ENCODE measurements around the gene GOLGA8B.
"Not testable (repeated sequence)": the region's sequence is repeated elsewhere in the genome, so short reads cannot be mapped to it uniquely, and the experiment has no call there.

GOLGA8B gene

GRCh38 chr15:34582461-34583371, 735 bp downstream of the GOLGA8B start:
- H3K4me3 ChIP-seq (ENCODE audit: low read depth, low read length) = peak overlapping the region; percentile 63
- TF ChIP-seq, protein P1, sequence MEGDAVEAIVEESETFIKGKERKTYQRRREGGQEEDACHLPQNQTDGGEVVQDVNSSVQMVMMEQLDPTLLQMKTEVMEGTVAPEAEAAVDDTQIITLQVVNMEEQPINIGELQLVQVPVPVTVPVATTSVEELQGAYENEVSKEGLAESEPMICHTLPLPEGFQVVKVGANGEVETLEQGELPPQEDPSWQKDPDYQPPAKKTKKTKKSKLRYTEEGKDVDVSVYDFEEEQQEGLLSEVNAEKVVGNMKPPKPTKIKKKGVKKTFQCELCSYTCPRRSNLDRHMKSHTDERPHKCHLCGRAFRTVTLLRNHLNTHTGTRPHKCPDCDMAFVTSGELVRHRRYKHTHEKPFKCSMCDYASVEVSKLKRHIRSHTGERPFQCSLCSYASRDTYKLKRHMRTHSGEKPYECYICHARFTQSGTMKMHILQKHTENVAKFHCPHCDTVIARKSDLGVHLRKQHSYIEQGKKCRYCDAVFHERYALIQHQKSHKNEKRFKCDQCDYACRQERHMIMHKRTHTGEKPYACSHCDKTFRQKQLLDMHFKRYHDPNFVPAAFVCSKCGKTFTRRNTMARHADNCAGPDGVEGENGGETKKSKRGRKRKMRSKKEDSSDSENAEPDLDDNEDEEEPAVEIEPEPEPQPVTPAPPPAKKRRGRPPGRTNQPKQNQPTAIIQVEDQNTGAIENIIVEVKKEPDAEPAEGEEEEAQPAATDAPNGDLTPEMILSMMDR (IDR thresholded peaks at IDR 0.05; ENCODE audit: low read depth, low read length) = no peak
- TF ChIP-seq POLR2A (IDR thresholded peaks at IDR 0.05; ENCODE audit: extremely low read depth, insufficient read length) = peak; percentile 47
- DNase-seq (ENCODE audit: low read depth) = peak; percentile 71

DNA sequence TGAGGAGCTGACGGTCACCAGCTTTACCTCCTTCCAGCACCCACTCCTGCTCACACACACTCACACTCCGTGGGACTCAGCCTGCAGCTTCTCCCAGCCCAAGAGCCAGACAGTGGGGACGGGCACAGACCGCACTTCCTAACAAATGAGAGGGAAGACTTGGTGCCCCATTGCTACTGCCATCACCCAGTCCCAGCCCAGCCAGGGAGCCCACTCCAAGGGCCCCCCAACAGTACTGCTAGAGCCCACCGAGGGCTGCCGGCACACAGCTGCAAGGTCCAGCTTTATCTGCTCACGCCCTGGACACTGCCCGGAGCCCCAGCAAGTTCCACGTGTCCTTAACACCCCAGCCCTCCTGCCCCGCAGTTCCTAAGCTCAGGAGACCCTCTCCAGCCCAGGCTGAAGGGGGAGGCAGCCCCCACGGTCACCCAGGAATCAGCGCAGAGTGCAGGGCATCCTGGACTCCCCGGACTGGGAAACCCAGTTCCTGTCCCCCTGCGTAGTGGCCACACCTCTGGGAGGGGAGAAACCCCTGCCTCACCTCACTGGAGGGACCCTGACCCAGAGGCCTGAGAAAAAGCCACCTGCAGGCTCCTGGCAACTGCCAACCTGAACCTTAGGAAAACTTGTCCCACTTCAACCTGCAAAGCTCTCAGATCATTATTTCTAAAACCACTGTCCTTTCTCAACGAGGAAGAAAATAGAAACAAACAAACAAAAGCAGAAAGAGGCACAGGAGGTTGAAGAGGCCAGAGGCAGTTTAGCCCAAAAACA, 1.6 kb downstream of the GOLGA8B start:
- H3K4me3 ChIP-seq (ENCODE audit: low read depth, low read length) = peak overlapping the region; percentile 63
- DNase-seq (ENCODE audit: low read depth) = not testable (repeated sequence)

- no peak for DNase-seq (ENCODE audit: low read depth)
- TF ChIP-seq, protein P1 (IDR thresholded peaks at IDR 0.05; ENCODE audit: low read depth, low read length) = no peak
- TF ChIP-seq POLR2A (IDR thresholded peaks at IDR 0.05; ENCODE audit: extremely low read depth, insufficient read length) (no peak), MYC (IDR thresholded peaks at IDR 0.05; ENCODE audit: low read depth, low read length) (no peak)
- TF ChIP-seq, protein P2, sequence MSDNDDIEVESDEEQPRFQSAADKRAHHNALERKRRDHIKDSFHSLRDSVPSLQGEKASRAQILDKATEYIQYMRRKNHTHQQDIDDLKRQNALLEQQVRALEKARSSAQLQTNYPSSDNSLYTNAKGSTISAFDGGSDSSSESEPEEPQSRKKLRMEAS (IDR thresholded peaks at IDR 0.05; ENCODE audit: low read depth, low read length) = no peak
- no peak overlapping the region for H3K4me3 ChIP-seq (ENCODE audit: low read depth, low read length)
Measured at GRCh38 chr15:34581043-34581365, 2.4 kb downstream of the GOLGA8B start.

DNA sequence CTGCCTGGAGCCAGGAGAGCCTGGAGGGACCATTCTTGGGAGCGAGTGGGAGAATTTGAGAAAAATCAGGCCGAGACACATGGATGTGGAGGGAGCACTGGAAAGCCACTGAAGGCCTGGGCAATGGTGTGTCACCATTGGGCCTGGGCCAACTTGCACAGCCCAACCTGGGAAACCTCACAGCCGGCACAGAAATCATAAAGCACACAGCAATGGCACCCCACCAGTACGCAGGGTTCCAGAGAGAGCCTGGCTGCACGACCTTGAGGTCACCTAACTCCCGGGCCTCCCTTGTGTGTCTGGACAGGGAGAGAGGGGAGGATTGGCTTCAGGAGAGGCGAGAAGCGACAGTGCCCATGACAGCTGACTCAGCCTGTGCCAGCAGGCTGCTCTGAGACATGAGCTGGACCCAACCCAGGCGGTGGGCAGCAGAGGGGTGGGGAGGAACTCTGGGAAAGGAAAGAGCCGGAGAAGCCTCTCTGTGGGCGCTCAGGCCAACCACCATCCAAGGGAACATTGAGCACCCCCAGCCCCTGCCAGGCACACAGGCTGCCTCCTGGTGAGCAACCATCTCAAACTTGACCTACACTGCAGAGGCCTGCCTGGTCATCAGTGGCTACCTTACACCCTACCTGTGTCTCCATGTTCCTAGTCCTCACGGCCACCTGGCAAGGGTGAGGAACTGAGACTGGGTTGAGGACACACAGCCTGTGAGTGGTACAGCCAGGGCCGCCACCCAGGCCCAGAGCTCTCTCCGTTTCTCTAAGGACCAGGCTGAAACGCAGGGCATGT, 3.0 kb downstream of the GOLGA8B start:
- DNase-seq (ENCODE audit: low read depth); H3K4me3 ChIP-seq (ENCODE audit: low read depth, low read length): not testable (repeated sequence)

DNA sequence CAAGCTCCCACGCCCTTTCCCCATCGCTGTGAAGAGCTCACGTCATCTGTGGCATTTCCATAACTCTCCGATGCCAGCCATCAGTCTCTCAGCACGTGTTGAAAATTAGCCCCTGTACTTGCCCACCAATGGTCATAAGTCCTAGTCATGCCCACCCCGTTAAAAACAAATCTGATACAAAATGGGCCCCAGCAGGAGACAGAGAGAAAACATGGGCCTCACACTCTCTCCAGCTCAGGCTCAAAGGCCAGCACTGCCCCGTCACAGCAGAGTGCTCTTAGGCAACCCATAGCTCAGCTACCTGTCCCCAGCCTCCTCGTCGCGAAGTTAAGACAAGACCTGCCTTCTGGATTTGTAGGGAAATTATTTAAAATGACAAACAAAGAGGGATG, 5.2 kb downstream of the GOLGA8B start:
- H3K4me3 ChIP-seq (ENCODE audit: low read depth, low read length) = no peak overlapping the region
- TF ChIP-seq, protein P2 (IDR thresholded peaks at IDR 0.05; ENCODE audit: low read depth, low read length) = no peak
- TF ChIP-seq MYC (IDR thresholded peaks at IDR 0.05; ENCODE audit: low read depth, low read length) (no peak), POLR2A (IDR thresholded peaks at IDR 0.05; ENCODE audit: extremely low read depth, insufficient read length) (no peak)
- TF ChIP-seq, protein P1 (IDR thresholded peaks at IDR 0.05; ENCODE audit: low read depth, low read length) = no peak
- DNase-seq (ENCODE audit: low read depth) = no peak

DNA sequence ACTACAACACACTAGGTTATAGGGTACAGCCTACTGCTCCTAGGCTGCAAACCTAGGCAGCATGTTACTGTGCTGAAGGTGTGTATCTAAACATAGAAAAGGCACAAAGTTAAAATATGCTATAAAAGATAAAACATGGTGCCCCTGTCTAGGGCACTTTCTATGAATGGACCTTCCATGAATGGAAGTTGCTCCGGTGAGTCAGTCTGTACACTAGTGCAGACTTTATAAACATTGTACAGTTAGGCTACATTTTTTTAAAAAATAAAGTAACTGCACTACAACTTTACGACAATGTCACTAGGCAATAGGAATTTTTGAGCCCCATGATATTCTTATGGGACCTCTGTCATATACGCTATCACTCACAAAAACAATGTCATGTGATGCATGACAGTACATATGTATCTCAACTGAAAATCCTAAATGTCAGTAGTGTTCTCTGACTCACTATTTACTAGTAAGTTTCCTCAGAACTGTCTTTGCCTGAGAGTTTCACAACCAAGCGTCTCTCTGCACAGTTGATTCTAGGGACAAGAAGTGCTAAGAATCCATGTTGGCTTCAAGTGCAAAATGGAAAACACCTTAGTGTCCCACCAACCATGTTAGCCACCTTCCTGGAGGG, 5.7 kb downstream of the GOLGA8B start:
- H3K4me3 ChIP-seq (ENCODE audit: low read depth, low read length) = not testable (repeated sequence)
- DNase-seq (ENCODE audit: low read depth) = peak; percentile 27

DNA sequence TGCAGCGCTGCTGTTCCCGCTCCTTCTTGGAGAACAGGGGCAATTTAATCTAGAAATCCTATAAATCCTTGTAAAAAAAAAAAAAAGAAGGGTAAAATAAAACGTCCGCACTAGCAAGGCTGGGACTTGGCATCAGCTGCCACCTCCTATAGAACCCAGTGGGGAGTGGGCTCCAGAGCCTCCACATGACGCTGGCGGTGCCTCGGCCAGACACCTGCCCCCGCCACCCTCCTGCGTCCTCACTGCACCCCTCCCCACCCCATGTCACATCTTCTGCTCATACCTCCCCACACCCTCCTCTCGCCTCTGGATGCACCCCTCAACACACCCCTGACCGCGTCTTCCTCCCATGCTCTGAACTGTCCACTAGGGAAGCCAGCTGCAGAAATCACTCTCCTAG, 8.4 kb downstream of the GOLGA8B start:
- DNase-seq (ENCODE audit: low read depth) = not testable (repeated sequence)

GRCh38 chr15:34572921-34573320, 10.5 kb downstream of the GOLGA8B start:
- DNase-seq (ENCODE audit: low read depth); H3K4me3 ChIP-seq (ENCODE audit: low read depth, low read length): not testable (repeated sequence)

More for the DNA sequence above, 8.4 kb downstream of the GOLGA8B start:
- not testable (repeated sequence) for H3K4me3 ChIP-seq (ENCODE audit: low read depth, low read length)

DNA sequence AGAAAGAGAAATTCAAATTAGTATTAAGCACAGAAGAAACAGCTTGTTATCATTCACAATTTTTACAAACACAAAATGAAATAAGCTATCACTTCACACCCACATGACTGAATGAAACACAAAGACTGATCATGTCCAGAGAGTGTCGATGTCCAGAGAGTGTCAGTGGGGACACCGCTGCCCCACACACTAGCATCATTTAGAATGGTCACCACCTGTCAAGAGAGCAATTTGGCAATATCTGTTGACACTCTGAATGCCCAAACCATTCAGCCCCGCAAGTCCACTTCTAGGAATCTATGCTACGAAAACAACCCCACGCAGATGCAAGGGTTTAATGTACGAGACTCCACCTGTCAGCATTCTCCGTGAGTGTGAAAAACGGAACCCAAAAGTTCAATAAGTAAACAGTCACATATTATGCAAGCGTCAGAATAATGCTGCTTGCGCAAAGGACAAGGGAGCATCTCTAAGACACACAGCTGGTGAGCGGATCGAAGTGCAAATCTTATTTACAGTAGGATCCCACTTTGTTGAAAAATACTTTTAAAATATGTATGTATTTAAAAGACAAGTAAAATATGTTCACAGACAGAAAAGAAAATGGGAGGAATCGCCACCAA, 11.3 kb downstream of the GOLGA8B start:
- peak; percentile 47 for DNase-seq (ENCODE audit: low read depth)
- H3K4me3 ChIP-seq (ENCODE audit: low read depth, low read length) = not testable (repeated sequence)

DNA sequence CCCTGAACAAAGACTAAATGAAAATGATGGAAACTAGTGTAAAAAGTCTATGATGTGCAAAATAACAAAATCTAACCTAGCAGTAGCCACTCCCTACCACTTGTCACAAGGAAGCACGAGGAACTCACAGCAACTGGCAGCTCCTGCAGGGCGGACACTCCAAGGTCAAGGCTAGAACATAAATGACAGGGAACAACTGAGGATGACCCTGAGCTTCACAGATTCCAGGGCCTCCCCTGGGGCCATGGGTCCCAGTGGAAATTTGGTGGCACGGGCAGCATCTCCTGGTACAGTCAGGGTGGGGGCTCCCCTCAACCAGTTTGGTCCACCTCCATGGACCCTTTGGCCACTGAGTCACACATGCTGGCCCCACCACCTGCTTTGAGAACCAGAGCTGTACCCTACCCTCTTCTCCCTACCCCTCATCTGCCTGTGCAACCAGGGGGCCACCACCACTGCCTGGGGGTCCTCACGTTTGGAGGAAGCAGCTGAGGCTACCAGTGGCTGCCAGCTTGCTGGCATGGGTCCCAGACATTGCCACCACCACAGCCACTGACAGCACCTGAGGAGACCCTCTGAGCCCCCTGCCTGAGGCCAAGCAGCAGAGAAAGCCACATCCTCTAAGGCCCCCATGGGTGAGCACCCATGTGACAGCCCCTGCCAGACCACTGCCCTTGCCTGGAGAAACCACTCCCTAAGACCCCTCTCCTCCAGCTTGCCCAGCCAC, 13.6 kb downstream of the GOLGA8B start:
- not testable (repeated sequence) for DNase-seq (ENCODE audit: low read depth); H3K4me3 ChIP-seq (ENCODE audit: low read depth, low read length)

DNA sequence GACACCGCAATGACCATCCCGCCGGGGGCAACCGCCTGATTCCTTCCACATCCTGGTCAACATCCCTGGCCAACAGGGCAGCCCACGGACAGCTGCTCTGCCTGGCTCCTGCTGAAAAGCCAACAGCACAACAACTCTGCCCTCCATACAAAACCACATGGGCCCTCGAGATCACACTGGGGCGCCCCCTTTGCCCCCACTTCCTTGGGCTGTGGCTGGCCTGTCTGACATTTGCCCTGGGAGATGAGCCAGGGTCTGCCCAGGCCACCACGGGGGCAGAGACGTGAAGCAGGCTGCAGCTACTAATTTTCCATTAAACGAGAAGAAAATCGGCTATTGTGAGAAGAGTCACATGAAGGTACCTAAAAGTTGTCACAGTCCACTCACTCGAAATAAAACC, 16.3 kb downstream of the GOLGA8B start:
- not testable (repeated sequence) for H3K4me3 ChIP-seq (ENCODE audit: low read depth, low read length); DNase-seq (ENCODE audit: low read depth)

GRCh38 chr15:34564711-34565110, 18.7 kb downstream of the GOLGA8B start:
- not testable (repeated sequence) for DNase-seq (ENCODE audit: low read depth); H3K4me3 ChIP-seq (ENCODE audit: low read depth, low read length)

Data from NB4 (cell line).